Activated gamma-delta T cell (primary cell): Measurements from ENCODE around the gene DPH3.

ENCODE experiments used
- DNase-seq: peaks from one replicate; lab custom pipeline; 2025; lab: John Stamatoyannopoulos, UW

DPH3 gene

GRCh38 chr3:16233806-16234205 lies 30.9 kb downstream of the DPH3 start:
- DNase-seq: no peak

- no peak for DNase-seq
Observed at GRCh38 chr3:16231983-16232382, 32.8 kb downstream of the DPH3 start.

GRCh38 chr3:16229681-16230080 lies 35.1 kb downstream of the DPH3 start:
- no peak for DNase-seq

GRCh38 chr3:16227566-16227965 lies 37.2 kb downstream of the DPH3 start:
- DNase-seq: no peak

GRCh38 chr3:16224325-16224724 lies 40.4 kb downstream of the DPH3 start:
- DNase-seq: no peak

GRCh38 chr3:16222547-16222946 lies 42.2 kb downstream of the DPH3 start:
- DNase-seq: no peak

GRCh38 chr3:16221990-16222389 lies 42.8 kb downstream of the DPH3 start:
- no peak for DNase-seq

GRCh38 chr3:16219777-16220176 lies 45.0 kb downstream of the DPH3 start:
- no peak for DNase-seq

DNA sequence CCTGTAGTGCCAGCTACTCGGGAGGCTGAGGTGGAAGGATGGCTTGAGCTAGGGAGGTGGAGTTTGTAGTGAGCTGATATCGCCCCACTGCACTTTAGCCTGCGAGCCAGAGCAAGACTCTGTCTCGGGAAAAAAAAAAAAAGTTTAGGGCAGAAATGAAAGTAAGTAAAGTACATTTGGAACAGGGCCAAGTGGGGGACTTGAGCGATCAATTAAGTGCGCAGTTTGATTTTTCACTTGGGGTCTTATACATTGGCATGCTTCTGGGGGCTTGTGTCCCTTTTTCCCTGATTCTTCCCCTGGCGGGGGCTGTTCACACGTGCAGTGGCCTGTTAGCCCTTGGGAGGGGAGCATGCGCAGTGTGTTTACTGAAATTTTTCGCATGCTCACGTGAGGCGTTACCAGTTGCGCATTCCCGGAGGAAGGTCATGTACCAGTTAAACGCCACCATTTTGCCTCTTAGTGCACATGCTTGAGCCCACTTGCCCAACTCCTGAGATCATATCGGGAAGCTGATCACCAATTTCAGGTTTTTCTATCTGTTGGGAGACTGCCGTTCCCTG lies 48.3 kb downstream of the DPH3 start:
- DNase-seq: no peak

- DNase-seq: no peak
Observed at GRCh38 chr3:16214366-16214765, 50.4 kb downstream of the DPH3 start.

DNA sequence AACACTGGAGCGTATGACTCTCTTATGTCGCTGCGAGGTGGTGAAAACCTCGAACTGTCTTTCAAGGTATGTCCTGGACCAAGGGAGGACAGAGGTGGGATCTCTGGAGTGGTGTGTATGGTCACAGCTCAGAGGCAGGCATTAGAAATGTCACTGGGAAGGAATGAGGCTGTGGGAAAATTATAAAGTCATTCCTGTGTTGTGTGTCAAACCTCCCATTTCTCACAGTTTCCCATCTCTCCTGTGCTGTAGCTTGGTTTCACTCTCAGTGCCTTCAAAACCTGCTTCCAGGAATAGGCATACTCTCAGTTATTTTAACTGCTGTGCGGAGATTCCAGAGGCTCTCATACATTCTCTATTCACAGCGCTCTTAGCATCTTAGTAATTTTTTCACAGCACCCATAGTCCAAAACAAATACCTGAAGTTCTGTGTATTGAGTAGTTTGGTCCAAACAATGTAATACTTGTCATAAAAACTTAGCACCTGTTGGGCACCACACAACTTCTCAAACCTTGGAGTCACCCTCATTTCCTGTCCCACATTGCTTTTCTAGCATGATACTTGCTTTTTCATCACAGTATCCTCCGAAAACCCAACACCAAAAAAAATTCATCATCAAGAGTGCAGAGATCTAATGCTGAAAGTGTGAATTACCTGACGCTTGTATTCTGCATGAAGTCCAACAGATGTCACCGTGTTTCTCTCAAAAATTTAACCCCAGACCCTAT lies 53.4 kb downstream of the DPH3 start:
- DNase-seq: no peak
